Fibroblast of lung (primary cell): Measurements from ENCODE around the gene SEMA7A. TPM values are rescaled to one million over a fixed set of nuclear protein-coding genes. Genes with fewer than 3 reads are reported as not detected.

ENCODE experiments used
- DNase-seq, 2 donors: peaks; one replicate each; pipeline versions ENCODE4 v3.0.0 to v3.0.0-alpha.2; 2010; ENCODE audit warnings: low read depth in 2 of 2
- H2AFZ ChIP-seq: 2 replicates; pipeline ENCODE4 v1.5.1; 2012; ENCODE audit warnings: low read length, control low read depth, inconsistent platforms
- H3K27ac ChIP-seq: 2 replicates; pipeline ENCODE4 v1.5.1; 2011; ENCODE audit warnings: low read length, control low read depth; ENCODE audit not compliant: insufficient read depth
- H3K27me3 ChIP-seq: 2 replicates; pipeline ENCODE4 v1.5.1; 2011; ENCODE audit warnings: mild to moderate bottlenecking, low read length; ENCODE audit not compliant: control insufficient read depth, insufficient read depth
- H3K36me3 ChIP-seq: 2 replicates; pipeline ENCODE4 v1.5.1; 2011; ENCODE audit warnings: low read length; ENCODE audit not compliant: control insufficient read depth, insufficient read depth
- H3K4me1 ChIP-seq: 2 replicates; pipeline ENCODE4 v1.5.1; 2011; ENCODE audit warnings: low read length; ENCODE audit not compliant: control insufficient read depth, insufficient read depth; ENCODE audit errors: extremely low read depth
- H3K4me2 ChIP-seq: 2 replicates; pipeline ENCODE4 v1.5.1; 2011; ENCODE audit warnings: low read length, control low read depth; ENCODE audit not compliant: insufficient read depth; ENCODE audit errors: extremely low read depth
- H3K4me3 ChIP-seq, 4 experiments: fragments of 200-600 bp in 1 of 4; sonication (generic) in 1 of 4; replicated peaks in 1 of 4; 2 replicates each; pipeline ENCODE4 v1.5.1; 2011 to 2016; ENCODE audit warnings: low read length in 4 of 4, low read depth in 3 of 4, mild to moderate bottlenecking in 3 of 4, control low read depth in 2 of 4, inconsistent platforms in 1 of 4, mixed read lengths in 1 of 4; ENCODE audit not compliant: insufficient read depth in 1 of 4; ENCODE audit errors: control extremely low read depth in 1 of 4
- H3K79me2 ChIP-seq: 2 replicates; pipeline ENCODE4 v1.5.1; 2012; ENCODE audit warnings: mild to moderate bottlenecking, low read length, inconsistent platforms; ENCODE audit not compliant: control insufficient read depth, insufficient read depth
- H3K9ac ChIP-seq: 2 replicates; pipeline ENCODE4 v1.5.1; 2011; ENCODE audit warnings: mild to moderate bottlenecking, low read length, control low read depth; ENCODE audit not compliant: insufficient read depth
- H3K9me3 ChIP-seq: 2 replicates; pipeline ENCODE4 v1.5.1; 2012; ENCODE audit warnings: low read depth, low read length; ENCODE audit not compliant: control insufficient read depth, insufficient read depth
- H4K20me1 ChIP-seq: 2 replicates; pipeline ENCODE4 v1.5.1; 2011; ENCODE audit warnings: low read length; ENCODE audit not compliant: control insufficient read depth, insufficient read depth; ENCODE audit errors: extremely low read depth
- CTCF ChIP-seq, 2 donors: IDR thresholded peaks in 1 of 2; conservative IDR thresholded peaks in 1 of 2; 1 replicate in 1 of 2; 2 replicates in 1 of 2; pipeline ENCODE4 v1.5.1; 2011 to 2012; ENCODE audit warnings: low read length in 2 of 2, control low read depth in 1 of 2, inconsistent platforms in 1 of 2, low read depth in 1 of 2, mild to moderate bottlenecking in 1 of 2
- EZH2 ChIP-seq: IDR thresholded peaks from 2 replicates; pipeline ENCODE4 v1.5.1; 2012; ENCODE audit warnings: low read length, control low read depth, mild to moderate bottlenecking; ENCODE audit errors: missing control alignments
- polyA plus RNA-seq, 2 donors: library from polyadenylated mRNA; depleted of rRNA in 1 of 2; stranded (reverse) in 1 of 2; unstranded in 1 of 2; fragments of >200 nt; gene quantifications; 2 replicates each; pipeline ENCODE4 v1.2.1, GENCODE V29; 2011 to 2012; ENCODE audit warnings: missing spikeins in 1 of 2
- total RNA-seq: library from RNA; depleted of rRNA; stranded (reverse); fragments of >200 nt; gene quantifications from 2 replicates; pipeline ENCODE4 v1.2.1, GENCODE V29; 2014

SEMA7A gene
- total and polyA plus RNA-seq, 2 donors (not counting 1 experiment from before 2014, with no cell fraction given): 5.6 to 12.5 TPM

- Histone ChIP-seq H3K36me3 (no peaks in the 10 kb centered on the region), H2AFZ (no peak overlapping the region), H3K4me3 (no peak overlapping the region), H3K79me2 (no peaks in the 10 kb centered on the region), H3K9ac (no peak overlapping the region), H3K27me3 (peaks cover 15% of the 10 kb centered on the region), H3K4me2 (no peak overlapping the region), H3K9me3 (no peaks in the 10 kb centered on the region), H4K20me1 (no peaks in the 10 kb centered on the region), H3K27ac (no peak overlapping the region), H3K4me1 (peaks cover 4% of the 10 kb centered on the region)
- no peak for DNase-seq
- no peak for TF ChIP-seq CTCF (conservative IDR thresholded peaks at IDR 0.05 in 1 of 2, IDR thresholded peaks at IDR 0.05 in 1 of 2; ENCODE audit: low read depth in 1 of 2, low read length in 2 of 2)
- TF ChIP-seq EZH2: no peak
These were observed 64.0 kb downstream of the SEMA7A start for GRCh38 chr15:74369756-74370155.

GRCh38 chr15:74369084-74369745 lies 64.5 kb downstream of the SEMA7A start:
- H4K20me1 ChIP-seq: no peaks in the 10 kb centered on the region
- H3K4me3 ChIP-seq: no peak overlapping the region
- no peak overlapping the region for H2AFZ ChIP-seq
- H3K79me2 ChIP-seq: no peaks in the 10 kb centered on the region
- no peak overlapping the region for H3K27ac ChIP-seq
- H3K36me3 ChIP-seq: no peaks in the 10 kb centered on the region
- H3K27me3 ChIP-seq: peaks cover 15% of the 10 kb centered on the region
- H3K9me3 ChIP-seq: no peaks in the 10 kb centered on the region
- DNase-seq: no peak
- no peak for TF ChIP-seq EZH2
- no peak for TF ChIP-seq CTCF (conservative IDR thresholded peaks at IDR 0.05 in 1 of 2, IDR thresholded peaks at IDR 0.05 in 1 of 2; ENCODE audit: low read depth in 1 of 2, low read length in 2 of 2)
- H3K4me2 ChIP-seq: no peak overlapping the region
- H3K4me1 ChIP-seq: no peaks in the 10 kb centered on the region
- no peak overlapping the region for H3K9ac ChIP-seq

DNA sequence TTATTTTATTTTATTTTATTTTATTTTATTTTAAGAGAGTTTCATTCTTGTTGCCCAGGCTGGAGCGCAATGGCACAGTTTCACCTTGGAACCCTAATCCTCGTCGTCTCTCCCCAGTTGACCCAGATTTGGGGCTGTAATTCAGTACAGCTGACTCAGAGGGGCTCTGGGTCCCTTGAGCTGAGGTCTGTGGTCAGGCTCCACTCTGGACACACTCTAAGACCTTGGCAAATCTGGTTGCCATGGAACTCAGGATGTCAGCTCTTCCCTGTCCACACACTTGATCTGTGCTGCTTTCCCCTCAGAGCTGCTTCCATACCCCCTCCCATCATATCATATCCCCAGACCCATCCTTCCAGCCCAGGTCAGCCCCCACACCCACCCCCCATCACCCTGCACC lies 65.6 kb downstream of the SEMA7A start:
- Histone ChIP-seq H3K27me3 (peaks cover 12% of the 10 kb centered on the region), H3K9me3 (no peaks in the 10 kb centered on the region), H2AFZ (no peak overlapping the region), H3K4me2 (no peak overlapping the region), H4K20me1 (no peaks in the 10 kb centered on the region), H3K4me1 (no peaks in the 10 kb centered on the region), H3K36me3 (no peaks in the 10 kb centered on the region), H3K27ac (no peak overlapping the region), H3K9ac (no peak overlapping the region), H3K4me3 (no peak overlapping the region), H3K79me2 (no peaks in the 10 kb centered on the region)
- DNase-seq: no peak
- no peak for TF ChIP-seq CTCF (conservative IDR thresholded peaks at IDR 0.05 in 1 of 2, IDR thresholded peaks at IDR 0.05 in 1 of 2; ENCODE audit: low read depth in 1 of 2, low read length in 2 of 2)
- TF ChIP-seq EZH2: no peak
